NCI-H446 (cell line): ENCODE data around the gene SREBF2.
A peak's percentile ranks its signal among the peaks of the same experiment; 100 is the strongest.
"Not testable (repeated sequence)": the region's sequence is repeated elsewhere in the genome, so short reads cannot be mapped to it uniquely, and the experiment has no call there.

Experiments
- DNase-seq, 2 experiments: peaks; one replicate each; lab custom pipeline; 2025; lab: John Stamatoyannopoulos, UW

Gene SREBF2

GRCh38 chr22:41821471-41822316 lies 11.2 kb upstream of the SREBF2 start:
- DNase-seq, result no peak

GRCh38 chr22:41822317-41823057 lies 10.4 kb upstream of the SREBF2 start:
- peak in 1 of 2 experiments; percentile 17 for DNase-seq

- no peak for DNase-seq
These were observed 9.1 kb upstream of the SREBF2 start for GRCh38 chr22:41823797-41824196.

GRCh38 chr22:41825376-41825775 lies 7.5 kb upstream of the SREBF2 start:
- no peak for DNase-seq

GRCh38 chr22:41826021-41826420 lies 6.9 kb upstream of the SREBF2 start:
- no peak for DNase-seq

GRCh38 chr22:41826430-41827383 lies 6.2 kb upstream of the SREBF2 start:
- no peak for DNase-seq

GRCh38 chr22:41827671-41828070 lies 5.2 kb upstream of the SREBF2 start:
- no peak for DNase-seq

GRCh38 chr22:41828516-41828915 lies 4.4 kb upstream of the SREBF2 start:
- no peak for DNase-seq

GRCh38 chr22:41830174-41830573 lies 2.7 kb upstream of the SREBF2 start:
- no peak for DNase-seq

- no peak for DNase-seq
These were observed 1.5 kb upstream of the SREBF2 start for GRCh38 chr22:41831383-41831782.

GRCh38 chr22:41831828-41832552 lies 915 bp upstream of the SREBF2 start:
- DNase-seq, result no peak

GRCh38 chr22:41833369-41834004 lies 582 bp downstream of the SREBF2 start:
- peak in 1 of 2 experiments; percentile 58 for DNase-seq

- DNase-seq, result no peak
These were observed 1.4 kb downstream of the SREBF2 start for GRCh38 chr22:41834005-41834944.

- not testable (repeated sequence) for DNase-seq
These were observed 2.6 kb downstream of the SREBF2 start for GRCh38 chr22:41835462-41835861.

- no peak for DNase-seq
These were observed 3.6 kb downstream of the SREBF2 start for GRCh38 chr22:41836551-41836950.

GRCh38 chr22:41838842-41839618 lies 6.1 kb downstream of the SREBF2 start:
- no peak for DNase-seq

- no peak for DNase-seq
These were observed 7.3 kb downstream of the SREBF2 start for GRCh38 chr22:41840216-41840615.

- no peak for DNase-seq
These were observed 8.3 kb downstream of the SREBF2 start for GRCh38 chr22:41841085-41841712.
